NOMO-1 (cell line): ENCODE measurements around the gene BHLHE40.

Source experiments
- DNase-seq, 2 experiments: peaks; one replicate each; lab custom pipeline; 2025; ENCODE audit not compliant: unreplicated experiment in 2 of 2; lab: John Stamatoyannopoulos, UW

Gene BHLHE40

GRCh38 chr3:4982773-4983738 lies 3.8 kb downstream of the BHLHE40 start:
- DNase-seq: no peak

- peak; percentile 93 to 94 for DNase-seq
Observed at GRCh38 chr3:4983739-4984510, 4.7 kb downstream of the BHLHE40 start.

GRCh38 chr3:4984511-4984864 lies 5.3 kb downstream of the BHLHE40 start:
- DNase-seq: no peak

- peak in 1 of 2 experiments; percentile 15 for DNase-seq
Observed at GRCh38 chr3:4985330-4986174, 6.3 kb downstream of the BHLHE40 start.

GRCh38 chr3:4986175-4986781 lies 7.0 kb downstream of the BHLHE40 start:
- no peak for DNase-seq

- peak; percentile 44 to 58 for DNase-seq
Observed at GRCh38 chr3:4986782-4987537, 7.7 kb downstream of the BHLHE40 start.

- DNase-seq: no peak
Observed at GRCh38 chr3:4987538-4988296, 8.5 kb downstream of the BHLHE40 start.

- no peak for DNase-seq
Observed at GRCh38 chr3:4988983-4989834, 10.0 kb downstream of the BHLHE40 start.

- DNase-seq: peak; percentile 51 to 73
Observed at GRCh38 chr3:4990069-4990468, 10.8 kb downstream of the BHLHE40 start.

GRCh38 chr3:4992118-4992517 lies 12.9 kb downstream of the BHLHE40 start:
- DNase-seq: no peak

GRCh38 chr3:4993276-4994143 lies 14.3 kb downstream of the BHLHE40 start:
- no peak for DNase-seq

GRCh38 chr3:4994144-4994730 lies 15.0 kb downstream of the BHLHE40 start:
- DNase-seq: no peak

GRCh38 chr3:4994823-4995499 lies 15.7 kb downstream of the BHLHE40 start:
- no peak for DNase-seq

- DNase-seq: no peak
Observed at GRCh38 chr3:4995500-4996053, 16.3 kb downstream of the BHLHE40 start.

- DNase-seq: no peak
Observed at GRCh38 chr3:4996223-4996765, 17.1 kb downstream of the BHLHE40 start.
